Measurements from ENCODE around the gene TTLL9.

Gene TTLL9

DNA sequence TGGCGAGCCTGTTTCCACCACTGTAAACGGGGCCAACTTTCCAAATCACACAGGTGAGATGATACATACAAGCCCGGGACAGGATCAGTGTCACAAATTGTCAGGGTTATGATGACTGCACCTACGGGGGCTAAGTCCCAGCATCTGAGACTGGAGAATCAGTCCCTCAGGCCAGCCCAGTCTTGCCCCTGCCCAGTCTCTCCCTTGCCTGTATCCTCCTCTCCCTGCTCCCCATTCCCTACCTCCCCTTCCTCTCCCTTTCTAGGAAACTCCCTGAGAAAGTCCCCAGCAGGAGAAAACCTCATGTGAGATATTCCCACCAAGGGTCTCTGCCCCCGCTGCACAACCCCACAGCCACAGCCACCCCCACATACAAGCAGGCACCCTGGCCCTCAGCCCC, 26.6 kb upstream of the TTLL9 start:
- Histone ChIP-seq H3K27ac (replicated peaks) (no peak overlapping the region), H3K27me3 (ENCODE audit: insufficient read depth, poor library complexity, severe bottlenecking) (peaks cover 11% of the 10 kb centered on the region), H3K4me3 (replicated peaks; ENCODE audit: insufficient read depth, low read length) (no peak overlapping the region)
- TF ChIP-seq, protein P1, sequence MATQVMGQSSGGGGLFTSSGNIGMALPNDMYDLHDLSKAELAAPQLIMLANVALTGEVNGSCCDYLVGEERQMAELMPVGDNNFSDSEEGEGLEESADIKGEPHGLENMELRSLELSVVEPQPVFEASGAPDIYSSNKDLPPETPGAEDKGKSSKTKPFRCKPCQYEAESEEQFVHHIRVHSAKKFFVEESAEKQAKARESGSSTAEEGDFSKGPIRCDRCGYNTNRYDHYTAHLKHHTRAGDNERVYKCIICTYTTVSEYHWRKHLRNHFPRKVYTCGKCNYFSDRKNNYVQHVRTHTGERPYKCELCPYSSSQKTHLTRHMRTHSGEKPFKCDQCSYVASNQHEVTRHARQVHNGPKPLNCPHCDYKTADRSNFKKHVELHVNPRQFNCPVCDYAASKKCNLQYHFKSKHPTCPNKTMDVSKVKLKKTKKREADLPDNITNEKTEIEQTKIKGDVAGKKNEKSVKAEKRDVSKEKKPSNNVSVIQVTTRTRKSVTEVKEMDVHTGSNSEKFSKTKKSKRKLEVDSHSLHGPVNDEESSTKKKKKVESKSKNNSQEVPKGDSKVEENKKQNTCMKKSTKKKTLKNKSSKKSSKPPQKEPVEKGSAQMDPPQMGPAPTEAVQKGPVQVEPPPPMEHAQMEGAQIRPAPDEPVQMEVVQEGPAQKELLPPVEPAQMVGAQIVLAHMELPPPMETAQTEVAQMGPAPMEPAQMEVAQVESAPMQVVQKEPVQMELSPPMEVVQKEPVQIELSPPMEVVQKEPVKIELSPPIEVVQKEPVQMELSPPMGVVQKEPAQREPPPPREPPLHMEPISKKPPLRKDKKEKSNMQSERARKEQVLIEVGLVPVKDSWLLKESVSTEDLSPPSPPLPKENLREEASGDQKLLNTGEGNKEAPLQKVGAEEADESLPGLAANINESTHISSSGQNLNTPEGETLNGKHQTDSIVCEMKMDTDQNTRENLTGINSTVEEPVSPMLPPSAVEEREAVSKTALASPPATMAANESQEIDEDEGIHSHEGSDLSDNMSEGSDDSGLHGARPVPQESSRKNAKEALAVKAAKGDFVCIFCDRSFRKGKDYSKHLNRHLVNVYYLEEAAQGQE (IDR thresholded peaks at IDR 0.05; ENCODE audit: insufficient replicate concordance, low read depth): no peak
- TF ChIP-seq, protein P2, sequence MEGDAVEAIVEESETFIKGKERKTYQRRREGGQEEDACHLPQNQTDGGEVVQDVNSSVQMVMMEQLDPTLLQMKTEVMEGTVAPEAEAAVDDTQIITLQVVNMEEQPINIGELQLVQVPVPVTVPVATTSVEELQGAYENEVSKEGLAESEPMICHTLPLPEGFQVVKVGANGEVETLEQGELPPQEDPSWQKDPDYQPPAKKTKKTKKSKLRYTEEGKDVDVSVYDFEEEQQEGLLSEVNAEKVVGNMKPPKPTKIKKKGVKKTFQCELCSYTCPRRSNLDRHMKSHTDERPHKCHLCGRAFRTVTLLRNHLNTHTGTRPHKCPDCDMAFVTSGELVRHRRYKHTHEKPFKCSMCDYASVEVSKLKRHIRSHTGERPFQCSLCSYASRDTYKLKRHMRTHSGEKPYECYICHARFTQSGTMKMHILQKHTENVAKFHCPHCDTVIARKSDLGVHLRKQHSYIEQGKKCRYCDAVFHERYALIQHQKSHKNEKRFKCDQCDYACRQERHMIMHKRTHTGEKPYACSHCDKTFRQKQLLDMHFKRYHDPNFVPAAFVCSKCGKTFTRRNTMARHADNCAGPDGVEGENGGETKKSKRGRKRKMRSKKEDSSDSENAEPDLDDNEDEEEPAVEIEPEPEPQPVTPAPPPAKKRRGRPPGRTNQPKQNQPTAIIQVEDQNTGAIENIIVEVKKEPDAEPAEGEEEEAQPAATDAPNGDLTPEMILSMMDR (IDR thresholded peaks at IDR 0.05; ENCODE audit: insufficient read depth, low read length): no peak
- DNase-seq (ENCODE audit: low read depth in 1 of 2, low spot score in 1 of 2): no peak

DNA sequence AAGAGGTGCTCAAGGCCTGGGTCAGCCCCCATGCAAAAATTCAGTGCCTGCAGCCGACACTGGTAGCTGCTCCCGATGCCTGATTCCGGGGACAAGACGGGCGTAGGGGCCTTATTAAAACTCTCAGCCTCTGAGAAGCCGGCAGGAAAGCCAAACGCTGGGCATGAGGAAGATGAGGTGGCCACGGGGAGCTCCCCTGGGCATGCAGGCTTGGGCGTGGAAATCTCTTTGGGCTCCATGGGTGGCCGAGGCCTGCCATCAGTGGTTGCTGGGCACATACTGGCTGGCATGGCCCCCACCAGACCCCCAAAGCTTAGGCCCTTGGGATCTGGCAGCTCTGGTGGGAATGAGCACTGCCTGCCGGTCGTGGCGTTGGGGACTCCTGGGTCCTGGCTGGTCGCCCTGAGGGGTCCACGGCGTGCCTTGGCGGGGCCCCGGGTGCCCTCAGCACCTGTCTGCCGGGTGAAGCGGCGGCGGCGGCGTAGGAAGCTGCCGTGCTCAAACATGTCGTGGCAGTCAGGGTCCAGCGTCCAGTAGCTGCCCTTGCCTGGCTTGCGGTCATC, 25.6 kb upstream of the TTLL9 start:
- Histone ChIP-seq H3K27me3 (ENCODE audit: insufficient read depth, poor library complexity, severe bottlenecking) (peaks cover 20% of the 10 kb centered on the region), H3K4me3 (replicated peaks; ENCODE audit: insufficient read depth, low read length) (no peak overlapping the region)

DNA sequence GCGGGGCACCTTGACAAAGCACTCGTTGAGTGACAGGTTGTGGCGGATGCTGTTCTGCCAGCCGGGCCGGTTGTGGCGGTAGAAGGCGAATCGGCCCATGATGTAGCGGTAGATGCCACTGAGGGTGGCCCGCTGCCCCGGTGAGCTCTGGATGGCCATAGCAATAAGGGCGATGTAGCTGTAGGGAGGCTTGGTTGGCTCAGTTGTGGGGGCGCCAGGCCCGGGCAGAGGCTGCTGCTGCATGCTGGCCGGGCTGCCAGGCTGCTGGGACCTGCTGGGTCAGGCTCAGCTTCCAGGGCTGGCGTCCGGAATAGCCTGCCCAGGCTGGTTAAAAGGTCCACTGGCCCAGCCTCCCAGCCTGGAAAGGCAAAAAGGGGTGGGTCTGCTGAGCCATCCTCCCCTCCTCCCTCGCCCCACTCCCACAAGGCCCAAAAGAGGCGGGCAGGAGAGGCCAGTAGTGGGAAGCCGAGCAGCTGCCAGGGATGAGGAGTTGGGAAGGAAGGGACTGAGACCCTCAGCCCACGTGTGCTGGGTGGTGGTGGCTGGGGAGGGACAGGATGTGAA, 25.1 kb upstream of the TTLL9 start, which contains the start of gene FOXS1:
TSS of gene FOXS1 (minus strand) at position 305 of the 564 bp plus-strand sequence. CDS start at position 243, 62 bp downstream.
- no peak for TF ChIP-seq SPI1 (IDR thresholded peaks at IDR 0.05; ENCODE audit: borderline replicate concordance, low read depth)
- H3K27me3 ChIP-seq (ENCODE audit: insufficient read depth, poor library complexity, severe bottlenecking): peaks cover 26% of the 10 kb centered on the region
- no peak within 1 kb of the TSS for H3K4me3 ChIP-seq (replicated peaks; ENCODE audit: insufficient read depth, low read length)
- DNase-seq (ENCODE audit: low read depth in 1 of 2, low spot score in 1 of 2): no peak
- no peak within 1 kb of the TSS for H3K27ac ChIP-seq (replicated peaks)

More for the DNA sequence above, 25.6 kb upstream of the TTLL9 start:
- H3K27ac ChIP-seq (replicated peaks): no peak overlapping the region
- no peak for TF ChIP-seq GABPA (IDR thresholded peaks at IDR 0.05; ENCODE audit: low read depth)
- TF ChIP-seq SPI1 (IDR thresholded peaks at IDR 0.05; ENCODE audit: borderline replicate concordance, low read depth): no peak
- TF ChIP-seq, protein P1 (IDR thresholded peaks at IDR 0.05; ENCODE audit: insufficient replicate concordance, low read depth): no peak
- TF ChIP-seq, protein P2 (IDR thresholded peaks at IDR 0.05; ENCODE audit: insufficient read depth, low read length): no peak
- no peak for TF ChIP-seq POLR2AphosphoS5 (IDR thresholded peaks at IDR 0.05; ENCODE audit: low read depth)
- DNase-seq (ENCODE audit: low read depth in 1 of 2, low spot score in 1 of 2): no peak

DNA sequence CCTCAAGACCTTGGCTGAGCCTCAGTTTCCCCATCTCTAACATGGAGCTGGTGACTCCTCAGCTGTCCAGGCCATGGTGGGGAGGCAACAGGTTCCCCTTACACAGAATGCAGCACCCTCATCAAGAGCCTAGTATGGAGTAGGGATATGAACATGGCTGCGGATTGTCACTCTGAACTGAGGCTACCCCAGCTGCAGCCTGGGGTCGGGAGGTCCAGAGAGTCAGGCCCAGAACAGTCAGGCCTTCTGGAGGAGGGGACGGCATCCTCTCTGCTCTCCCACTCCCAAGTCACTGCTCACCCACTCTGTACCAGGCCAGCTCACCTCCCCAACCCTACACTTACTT, 23.7 kb upstream of the TTLL9 start:
- no peak overlapping the region for H3K27ac ChIP-seq (replicated peaks)
- TF ChIP-seq POLR2AphosphoS5 (IDR thresholded peaks at IDR 0.05; ENCODE audit: low read depth): no peak
- TF ChIP-seq GABPA (IDR thresholded peaks at IDR 0.05; ENCODE audit: low read depth): no peak
- TF ChIP-seq, protein P2 (IDR thresholded peaks at IDR 0.05; ENCODE audit: insufficient read depth, low read length): no peak
- TF ChIP-seq, protein P1 (IDR thresholded peaks at IDR 0.05; ENCODE audit: insufficient replicate concordance, low read depth): no peak
- TF ChIP-seq SPI1 (IDR thresholded peaks at IDR 0.05; ENCODE audit: borderline replicate concordance, low read depth): no peak
- peaks cover 30% of the 10 kb centered on the region for H3K27me3 ChIP-seq (ENCODE audit: insufficient read depth, poor library complexity, severe bottlenecking)
- H3K4me3 ChIP-seq (replicated peaks; ENCODE audit: insufficient read depth, low read length): no peak overlapping the region
- no peak for DNase-seq (ENCODE audit: low read depth in 1 of 2, low spot score in 1 of 2)

Measured in HL-60 (cell line).